HG03460 (cell line): ENCODE data around the gene FOXRED2.
"Not testable (repeated sequence)": the region's sequence is repeated elsewhere in the genome, so short reads cannot be mapped to it uniquely, and the experiment has no call there.

ENCODE experiments used
- ATAC-seq: cut with Tn5 transposase; IDR thresholded peaks from one replicate; pipeline ENCODE4 v1.9.1; 2021; ENCODE audit not compliant: unreplicated experiment

FOXRED2 gene

DNA sequence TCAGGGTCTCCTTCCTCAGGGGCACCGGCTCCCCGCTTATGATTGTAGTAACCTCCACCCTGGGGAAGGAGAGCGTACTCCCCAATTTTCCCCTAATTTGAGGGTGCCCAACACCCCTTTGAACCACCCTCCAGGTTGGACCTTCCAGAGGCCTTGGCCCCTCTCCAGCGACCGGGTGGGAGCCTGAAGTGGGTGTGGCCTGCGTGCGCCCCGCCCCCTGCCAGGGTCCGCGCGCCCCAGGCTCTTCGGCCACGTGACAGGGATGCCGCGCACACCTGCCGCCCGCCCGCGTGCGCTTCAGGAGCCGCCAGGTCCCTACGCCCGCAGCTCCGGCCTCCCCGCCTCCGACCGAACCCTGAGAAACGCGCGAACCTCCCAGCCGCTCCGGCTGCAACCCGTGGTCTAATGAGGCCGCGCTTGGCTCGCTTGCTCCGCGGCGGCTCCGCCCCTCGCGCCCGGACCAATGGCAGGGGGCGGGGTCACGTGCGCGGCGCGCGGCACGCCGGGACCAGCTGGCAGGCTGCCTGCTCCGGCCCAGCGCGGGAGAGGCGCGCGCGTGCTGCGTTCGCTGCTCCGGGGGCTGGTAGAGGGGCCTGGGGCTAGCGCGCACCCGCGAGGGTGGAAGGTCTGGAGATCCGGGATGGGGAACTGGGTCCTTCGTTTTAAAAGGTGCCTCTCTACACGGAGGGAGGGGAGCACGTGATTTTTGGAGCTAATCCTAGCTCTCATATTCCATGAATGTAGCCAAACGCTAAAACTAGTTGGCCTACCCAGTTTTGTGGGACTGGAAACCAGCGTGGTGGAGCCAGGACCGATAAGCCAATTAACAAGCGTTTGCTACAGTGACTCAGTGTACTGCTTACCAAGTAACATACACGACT is at the start of gene FOXRED2:
Gene FOXRED2 (minus strand): TSS at position 404 of the 881 bp plus-strand sequence. CDS start 618 bp downstream, outside the sequence.
- peak; percentile 71 for ATAC-seq

DNA sequence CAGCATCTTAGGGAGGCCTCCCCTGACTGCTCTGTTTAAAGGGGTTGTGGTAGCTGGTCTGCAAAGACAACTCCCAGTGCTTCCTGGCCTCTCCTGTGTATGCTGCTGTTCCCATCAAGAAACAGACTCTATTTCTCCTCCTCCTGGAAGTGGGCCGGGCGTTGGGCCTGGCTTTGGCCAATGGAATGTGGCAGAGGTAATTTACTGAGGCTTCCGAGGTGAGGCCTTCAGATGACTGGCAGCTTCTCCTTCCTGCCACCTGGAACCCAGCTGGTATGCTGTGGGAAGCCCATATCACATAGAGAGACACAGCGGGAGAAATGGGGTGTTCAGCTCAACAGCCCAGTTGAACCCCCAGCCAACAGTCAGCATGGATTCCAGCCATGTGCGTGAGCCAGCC is 47.3 kb upstream of the FOXRED2 start:
- ATAC-seq = no peak

DNA sequence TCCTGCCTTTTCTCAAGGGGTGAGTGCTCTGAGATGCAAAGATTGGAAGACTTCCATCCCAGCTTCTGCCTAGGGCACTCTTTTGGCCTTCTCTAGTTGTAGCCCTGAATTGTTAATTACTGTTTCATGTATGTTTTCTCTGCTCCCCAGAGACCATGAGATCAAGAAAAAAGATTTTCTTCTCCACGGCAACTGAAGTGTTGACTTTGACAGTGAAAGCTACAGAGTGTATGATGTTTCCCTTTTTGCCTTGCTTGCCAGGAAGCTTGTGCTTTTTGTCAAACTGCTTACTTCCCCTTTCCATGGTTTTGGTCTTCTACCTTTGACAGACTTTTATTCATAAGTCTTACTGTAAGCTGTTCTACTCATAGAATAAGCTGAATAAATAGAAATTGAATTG is 45.4 kb upstream of the FOXRED2 start:
- ATAC-seq = no peak

GRCh38 chr22:36550701-36551495 is 44.1 kb upstream of the FOXRED2 start:
- ATAC-seq = no peak

- ATAC-seq = no peak
Measured at GRCh38 chr22:36549033-36549432, 42.2 kb upstream of the FOXRED2 start.

GRCh38 chr22:36548606-36549005 is 41.8 kb upstream of the FOXRED2 start:
- no peak for ATAC-seq

DNA sequence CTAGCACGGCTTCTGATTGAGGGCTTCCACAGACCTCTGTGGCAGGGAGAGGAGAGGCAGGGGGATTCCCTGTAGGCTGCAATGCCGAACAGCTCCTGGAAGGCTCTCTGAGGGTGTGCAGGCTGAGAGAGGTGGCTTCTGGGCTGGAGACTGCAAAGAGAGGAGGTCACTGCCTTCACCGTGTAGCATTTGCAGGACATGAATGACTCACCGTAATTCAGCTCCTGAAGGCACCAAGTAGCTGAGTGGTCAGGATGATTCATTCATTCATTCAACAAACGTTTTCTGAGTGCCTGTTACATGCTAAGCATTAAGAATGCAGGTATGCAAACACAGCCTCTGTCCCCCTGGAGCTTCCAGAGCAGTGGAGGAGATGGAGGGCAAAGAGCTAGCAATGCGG is 40.1 kb upstream of the FOXRED2 start:
- ATAC-seq = no peak

DNA sequence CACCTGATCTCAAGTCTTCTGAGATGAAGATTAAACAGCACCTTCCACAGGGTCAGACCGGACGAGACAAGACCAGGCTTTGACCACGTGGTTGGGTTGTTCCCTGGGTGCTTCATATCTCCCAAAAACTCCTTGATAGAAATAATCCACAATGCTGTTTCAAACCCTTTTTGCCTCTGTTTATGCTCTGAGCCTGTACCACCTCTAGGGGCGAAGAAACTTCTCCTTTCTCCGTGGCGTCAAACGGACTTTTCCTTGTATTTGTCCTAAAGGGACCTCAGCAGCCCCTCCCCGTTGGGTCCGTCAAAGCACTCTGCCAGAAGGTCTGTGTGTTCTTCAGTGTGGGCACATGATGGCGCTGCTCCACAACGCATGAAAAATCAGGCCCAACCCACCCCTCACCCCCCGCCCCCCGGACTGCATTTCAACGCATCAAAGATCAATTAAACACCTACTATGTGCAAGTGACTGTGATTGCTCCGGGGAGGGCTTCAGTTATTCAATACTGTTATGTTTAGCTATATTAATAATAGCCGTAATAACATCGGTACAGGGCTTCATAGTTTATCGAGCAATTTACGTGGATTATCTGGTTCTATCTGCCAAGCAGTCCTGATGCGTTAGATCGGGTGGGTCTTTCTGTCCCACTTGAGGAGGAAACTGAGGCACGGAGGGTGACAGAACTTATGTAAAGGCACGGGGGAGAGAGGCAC is 39.4 kb upstream of the FOXRED2 start:
- ATAC-seq = no peak

GRCh38 chr22:36544107-36544620 is 37.3 kb upstream of the FOXRED2 start:
- ATAC-seq = no peak

DNA sequence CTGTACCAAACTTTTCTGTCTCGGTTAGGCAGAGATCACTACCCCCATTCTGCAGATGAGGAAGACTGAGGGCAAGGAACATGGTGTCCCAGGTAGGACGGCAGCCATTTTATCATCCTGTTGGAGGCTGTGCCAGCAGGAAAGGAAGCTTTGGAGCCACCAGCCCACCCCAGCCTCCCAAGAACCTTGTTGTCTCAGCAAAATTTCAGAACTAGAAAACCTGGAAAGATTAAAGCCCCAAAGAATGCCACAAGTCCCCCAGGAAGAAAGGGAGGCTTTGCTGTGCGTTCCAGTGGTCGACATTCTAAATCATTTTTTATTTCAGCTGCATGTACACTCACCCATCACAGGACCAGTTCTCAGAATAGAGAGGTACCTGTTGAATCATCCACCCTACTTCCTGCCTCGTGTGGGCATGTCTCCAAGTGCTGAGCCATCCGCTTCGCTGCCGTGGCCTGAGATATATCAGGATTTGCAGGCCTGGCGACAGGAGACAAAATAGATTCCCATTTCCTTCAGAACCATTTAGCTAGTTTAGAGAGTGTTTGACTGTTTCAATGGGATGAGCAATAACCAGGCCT is 35.1 kb upstream of the FOXRED2 start:
- ATAC-seq = no peak

GRCh38 chr22:36540867-36541642 is 34.2 kb upstream of the FOXRED2 start:
- ATAC-seq = no peak

DNA sequence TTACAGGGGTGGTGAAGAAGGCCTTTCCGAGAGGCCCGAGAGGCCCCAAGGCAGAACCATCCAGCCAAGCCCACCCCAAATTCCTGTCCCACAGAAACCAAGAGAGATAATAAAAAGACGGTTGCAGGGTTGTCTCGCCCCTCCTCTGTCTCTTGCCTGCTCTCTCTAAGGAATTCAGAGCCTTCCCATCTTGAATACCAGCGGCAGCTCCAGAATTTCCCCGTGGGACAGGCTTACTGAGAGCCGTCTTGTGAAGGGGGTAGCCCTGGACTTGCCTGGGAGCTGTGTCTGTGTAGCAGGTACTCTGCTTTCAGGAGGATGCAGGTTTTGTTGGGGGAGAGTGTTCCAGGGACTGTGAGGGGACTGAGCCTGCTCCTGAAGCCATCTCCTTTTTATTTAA is 31.7 kb upstream of the FOXRED2 start:
- ATAC-seq = no peak

GRCh38 chr22:36536717-36537116 is 29.9 kb upstream of the FOXRED2 start:
- no peak for ATAC-seq

DNA sequence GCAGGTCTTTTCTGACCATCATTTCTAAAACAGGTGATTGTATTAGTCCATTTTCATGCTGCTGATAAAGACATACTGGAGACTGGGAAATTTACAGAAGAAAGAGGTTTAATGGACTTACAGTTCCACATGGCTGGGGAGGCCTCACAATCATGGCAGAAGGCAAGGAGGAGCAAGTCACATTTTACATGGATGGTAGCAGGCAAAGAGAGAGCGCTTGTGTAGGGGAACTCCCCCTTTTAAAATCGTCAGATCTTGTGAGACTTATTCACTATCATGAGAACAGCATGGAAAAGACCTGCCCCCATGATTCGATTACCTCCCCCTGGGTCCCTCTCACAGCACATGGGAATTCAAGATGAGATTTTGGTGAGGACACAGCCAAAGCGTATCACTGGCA is 26.5 kb upstream of the FOXRED2 start:
- ATAC-seq = not testable (repeated sequence)

- ATAC-seq = no peak
Measured at GRCh38 chr22:36532466-36532865, 25.6 kb upstream of the FOXRED2 start.

DNA sequence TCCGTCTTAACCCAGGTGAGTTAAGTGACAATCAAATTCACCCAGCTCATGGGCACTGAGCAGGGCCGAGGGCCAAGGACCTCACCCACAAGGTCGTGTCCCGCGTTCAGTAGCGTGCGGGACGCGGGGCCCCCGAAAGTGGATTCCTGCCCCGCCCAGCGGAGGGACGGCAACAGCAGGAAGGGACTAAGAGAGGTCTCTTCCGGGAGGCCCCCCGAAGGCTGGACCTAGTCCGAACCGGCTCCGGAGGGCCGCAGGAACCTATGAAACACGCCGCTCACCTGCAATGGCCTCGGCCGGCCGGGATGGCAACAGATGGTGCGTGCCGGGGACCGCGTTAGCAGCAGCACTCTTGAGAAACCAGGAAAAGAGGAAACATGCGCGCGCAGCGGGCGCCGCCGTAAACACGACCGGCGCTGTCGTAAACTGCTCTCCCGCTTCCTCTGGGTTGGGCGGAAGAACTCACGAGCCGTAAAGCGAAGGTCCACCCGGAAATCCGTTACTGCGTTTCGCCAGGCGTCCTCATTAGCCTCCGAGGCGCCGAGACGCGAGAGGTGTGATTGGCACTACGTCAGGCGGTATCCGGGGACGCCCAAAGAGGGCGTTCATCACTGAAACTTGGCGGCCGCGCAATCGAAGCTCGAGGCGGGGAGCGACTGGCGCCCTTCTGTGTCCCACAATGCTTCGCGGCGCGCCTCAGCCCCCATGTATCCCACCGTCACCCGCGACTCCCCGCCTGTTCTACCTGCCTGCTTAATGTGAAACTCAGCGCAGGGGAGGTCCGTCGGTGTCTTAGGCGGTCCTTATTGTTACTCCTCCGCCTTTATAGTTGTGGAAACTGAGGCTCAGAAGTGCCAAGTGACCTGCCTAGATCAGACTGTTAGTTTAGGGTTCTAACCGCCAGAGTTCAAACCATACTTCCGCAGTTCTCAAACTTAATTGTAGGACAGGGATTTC is 22.2 kb upstream of the FOXRED2 start, which contains the start of gene EIF3D:
Gene EIF3D (minus strand): TSS at position 372 of the 957 bp plus-strand sequence. CDS start 3,045 bp downstream, outside the sequence.
- peak; percentile 85 for ATAC-seq

GRCh38 chr22:36528341-36528740 is 21.5 kb upstream of the FOXRED2 start:
- ATAC-seq = no peak

- no peak for ATAC-seq
Measured at GRCh38 chr22:36522662-36523061, 15.8 kb upstream of the FOXRED2 start.

GRCh38 chr22:36520423-36520822 is 13.6 kb upstream of the FOXRED2 start:
- ATAC-seq = no peak
